GM11168 (cell line): ENCODE results near the gene KDM2A.
"Not testable (repeated sequence)": the region's sequence is repeated elsewhere in the genome, so short reads cannot be mapped to it uniquely, and the experiment has no call there.

Experiments
- in situ Hi-C: fragments of 300-500 bp; cut with MboI; formaldehyde crosslinking; loops from one replicate; pipeline ENCODE4 v1.12.0; 2022; ENCODE audit warnings: low sequenced_read_pairs; ENCODE audit not compliant: unreplicated experiment

KDM2A gene

GRCh38 chr11:67255353-67255752 is 136.3 kb downstream of the KDM2A start:
- in situ Hi-C loops, result no loop called here

GRCh38 chr11:67255864-67256263 is 136.8 kb downstream of the KDM2A start:
- in situ Hi-C loops, result no loop called here

DNA sequence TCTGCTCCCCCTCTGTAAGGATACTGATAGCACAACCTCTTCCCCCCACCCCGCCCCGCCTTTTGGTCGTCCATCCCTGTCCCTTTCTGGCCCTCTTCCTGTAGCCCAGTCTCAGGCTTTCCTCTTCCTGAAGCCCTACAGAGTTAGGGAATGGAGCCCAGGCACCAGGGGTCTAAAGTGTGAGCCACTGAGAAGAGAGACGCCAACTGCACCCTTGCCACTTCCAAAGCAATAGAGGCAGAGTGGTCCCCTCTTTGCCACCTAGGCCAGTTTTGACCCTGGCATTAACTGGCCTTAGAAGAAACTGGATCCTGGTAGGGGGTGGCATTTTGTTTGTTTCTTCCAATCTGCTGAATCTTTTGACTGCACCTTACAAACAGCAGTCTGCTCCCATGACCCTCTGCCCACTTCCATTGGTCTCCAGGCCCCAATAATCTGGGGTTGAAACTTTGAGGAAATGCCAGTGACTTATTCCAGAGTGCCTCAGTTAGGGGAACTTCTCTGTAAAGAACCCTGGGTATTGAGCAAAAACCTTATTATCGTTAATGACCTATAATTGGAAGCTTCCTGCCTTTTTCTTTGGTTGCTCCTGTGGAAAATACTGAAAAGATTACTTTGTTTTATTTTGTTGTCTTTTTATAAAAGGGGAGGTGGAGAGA is 137.5 kb downstream of the KDM2A start:
- in situ Hi-C loops, result no loop called here

GRCh38 chr11:67260406-67260805 is 141.3 kb downstream of the KDM2A start:
- in situ Hi-C loops, result no loop called here

- in situ Hi-C loops, result not testable (repeated sequence)
These were observed 142.0 kb downstream of the KDM2A start for GRCh38 chr11:67260885-67261639.

DNA sequence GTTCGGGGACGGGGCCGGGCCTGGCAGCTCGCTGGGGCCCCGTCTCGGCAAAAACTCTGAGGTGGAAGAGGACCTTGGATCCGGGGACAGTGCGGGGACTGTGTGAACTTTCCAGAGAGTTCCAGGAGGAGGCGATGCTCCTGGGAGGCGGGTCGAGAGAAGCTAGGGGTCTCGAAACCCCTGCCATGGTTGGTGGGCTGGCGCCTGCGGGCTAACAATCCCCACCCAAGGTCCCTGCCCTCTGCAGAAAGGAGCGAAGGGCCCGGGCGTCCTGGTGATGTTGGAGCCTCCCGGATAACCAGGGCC is 142.5 kb downstream of the KDM2A start:
- in situ Hi-C loops, result no loop called here

GRCh38 chr11:67261946-67262681 is 143.1 kb downstream of the KDM2A start:
- in situ Hi-C loops, result no loop called here

DNA sequence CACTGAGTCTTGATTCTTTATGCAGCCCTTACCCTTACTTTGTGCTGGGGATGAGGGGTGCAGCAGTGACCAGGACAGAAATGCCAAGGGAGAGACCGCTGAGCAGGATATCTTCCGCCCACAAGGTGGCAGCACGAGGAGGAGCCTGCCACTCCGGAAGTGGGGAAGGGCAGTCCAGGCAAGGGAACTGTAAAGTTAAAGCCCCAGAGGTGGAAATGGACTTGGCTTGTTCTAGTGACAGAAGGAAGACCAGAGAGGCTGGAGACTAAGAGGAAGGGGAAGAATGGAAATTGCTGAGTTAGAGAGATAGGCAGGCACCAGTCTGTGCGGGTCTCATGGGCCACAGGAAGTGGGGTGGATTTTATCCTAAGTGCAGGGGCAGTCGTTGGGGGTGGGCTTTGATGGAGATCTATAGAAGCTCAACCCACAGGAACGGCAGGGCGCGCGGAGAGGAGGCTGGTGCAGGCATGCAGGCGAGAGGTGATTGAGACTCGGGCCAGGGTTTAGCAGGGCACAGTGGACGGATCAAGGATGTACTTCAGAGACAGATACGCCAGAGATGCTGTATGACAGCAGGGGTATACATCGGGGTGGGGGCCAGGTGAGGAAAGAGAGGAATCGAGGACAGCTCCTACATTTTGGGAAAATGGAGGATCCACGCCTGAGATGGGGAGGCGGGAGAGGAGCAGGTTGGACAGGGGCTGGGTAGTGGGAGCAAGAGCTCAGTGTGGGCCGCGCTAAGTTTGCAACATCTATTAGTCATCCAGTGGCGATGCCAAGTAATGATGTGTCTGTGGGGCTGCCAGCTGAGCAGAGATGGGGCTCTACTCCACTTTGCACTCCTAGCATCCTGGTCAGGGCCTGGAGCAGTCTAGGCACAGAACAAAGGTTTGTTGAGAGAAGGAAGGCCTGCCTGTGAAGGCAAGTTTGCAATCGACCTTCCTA is 143.9 kb downstream of the KDM2A start:
- in situ Hi-C loops, result no loop called here

- in situ Hi-C loops, result no loop called here
These were observed 145.2 kb downstream of the KDM2A start for GRCh38 chr11:67264260-67264659.

DNA sequence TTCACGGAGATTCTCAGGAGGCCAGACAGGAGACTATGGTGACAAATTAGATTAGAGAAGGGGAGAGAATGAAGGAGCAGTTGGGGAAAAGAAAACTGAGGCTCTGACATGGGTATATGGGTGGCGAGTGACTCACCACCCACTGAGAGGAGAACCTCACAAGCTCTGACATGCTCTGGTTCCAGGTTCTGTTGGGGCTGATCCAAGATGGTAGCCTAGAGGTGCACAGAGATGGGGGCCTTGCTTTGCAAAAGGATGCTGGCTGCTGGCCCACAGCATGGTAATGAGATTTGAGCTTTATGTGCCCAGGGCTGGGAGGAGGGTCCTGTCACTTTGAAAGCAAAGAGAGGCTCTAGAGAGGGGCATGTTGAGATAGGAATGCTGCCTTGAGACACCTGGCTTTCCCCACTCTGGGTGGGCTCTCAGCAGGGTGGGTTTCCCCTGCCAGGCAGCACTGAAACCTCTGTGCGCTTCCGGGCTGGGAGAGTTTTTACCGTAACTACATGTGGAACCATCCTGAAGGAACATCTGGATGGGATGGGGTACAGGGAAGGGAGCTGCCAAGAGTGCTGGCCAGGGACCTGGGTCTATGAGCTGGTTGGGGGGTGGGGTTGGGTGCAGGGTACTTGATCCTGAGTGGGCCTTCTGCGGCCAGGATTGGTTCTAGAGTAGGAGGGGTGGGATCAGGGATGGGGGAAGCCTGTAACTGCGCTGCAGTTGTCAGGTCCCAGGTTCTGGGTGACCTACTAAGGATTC is 146.0 kb downstream of the KDM2A start:
- in situ Hi-C loops, result no loop called here

- in situ Hi-C loops, result no loop called here
These were observed 146.8 kb downstream of the KDM2A start for GRCh38 chr11:67265633-67266448.

GRCh38 chr11:67266449-67267187 is 147.6 kb downstream of the KDM2A start, which contains the start of gene GRK2:
TSS of gene GRK2 (plus strand) at chr11:67266473. CDS start at chr11:67266700, 227 bp downstream.
- in situ Hi-C loops, result no loop called here

- in situ Hi-C loops, result no loop called here
These were observed 148.4 kb downstream of the KDM2A start for GRCh38 chr11:67267188-67268080.

GRCh38 chr11:67268081-67268961 is 149.3 kb downstream of the KDM2A start:
- in situ Hi-C loops, result no loop called here

DNA sequence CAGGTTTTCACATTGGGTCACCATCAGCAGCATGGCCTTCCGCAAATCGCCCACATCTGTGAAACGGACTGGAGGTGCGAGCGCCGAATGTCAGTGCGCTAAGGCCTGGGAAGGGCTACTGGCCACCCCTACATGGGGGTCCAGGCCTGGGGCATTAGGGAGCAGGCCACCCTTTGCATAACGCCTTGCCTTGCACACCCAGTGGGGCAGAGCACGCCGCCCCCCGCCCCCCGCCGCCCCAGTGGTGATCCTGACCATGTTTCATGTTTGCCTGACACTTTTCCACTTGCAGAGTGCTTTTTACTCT is 149.9 kb downstream of the KDM2A start:
- in situ Hi-C loops, result no loop called here
